PC-3 (cell line): Measurements from ENCODE around the gene EHMT1.

Experiments
- CTCF ChIP-seq: fragments of 300-600 bp; sonication (generic); conservative IDR thresholded peaks from 2 replicates; pipeline ENCODE4 v1.5.1; 2017; ENCODE audit warnings: antibody characterized with exemption, low read depth, mild to moderate bottlenecking, low read length
- EZH2 ChIP-seq: fragments of 300-600 bp; sonication (generic); IDR thresholded peaks from one replicate; pipeline ENCODE4 v1.6.1; 2017; ENCODE audit warnings: antibody characterized with exemption, mild to moderate bottlenecking, low read length; ENCODE audit not compliant: unreplicated experiment
- EZH2phosphoT487 ChIP-seq: fragments of 300-600 bp; sonication (generic); IDR thresholded peaks from 2 replicates; pipeline ENCODE4 v1.6.1; 2018; ENCODE audit warnings: mild to moderate bottlenecking, antibody characterized with exemption, low read length, borderline replicate concordance

GRCh38 chr9:137711678-137712105 lies 92.9 kb downstream of the EHMT1 start:
- TF ChIP-seq CTCF = no peak
- no peak for TF ChIP-seq EZH2
- no peak for TF ChIP-seq EZH2phosphoT487
